ENCODE data around the gene ENOSF1. TPM values are rescaled to one million over a fixed set of nuclear protein-coding genes. Genes with fewer than 3 reads are reported as not detected.

ENOSF1 gene
- total and polyA plus RNA-seq, 2 of the 13 experiments (the other 11 are each of a cell fraction or from before 2014, with no cell fraction given), result 37.6 to 40.1 TPM

DNA sequence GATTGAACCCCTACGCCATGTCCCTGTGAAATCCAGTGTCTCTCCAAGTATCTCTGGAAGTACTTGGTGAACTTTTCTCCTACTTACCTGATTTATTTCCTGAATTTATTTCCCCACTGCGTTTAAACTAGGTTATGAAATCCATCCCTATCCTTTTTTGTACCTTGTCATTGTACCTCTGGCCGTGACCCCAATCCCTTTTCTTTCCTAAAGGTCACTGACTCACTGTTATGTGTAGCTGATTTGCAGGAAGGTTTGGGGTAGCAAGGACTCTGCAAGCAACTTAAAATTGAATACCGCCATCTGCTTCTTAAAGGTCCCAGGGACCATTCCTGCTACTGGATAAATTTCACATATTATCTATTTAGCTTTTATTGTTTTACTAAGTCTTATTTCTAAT, 4.6 kb upstream of the ENOSF1 start:
- Histone ChIP-seq H2AFZ (ENCODE audit: low read length) (no peak overlapping the region), H3K9me3 (ENCODE audit: low read length) (no peaks in the 10 kb centered on the region), H3K4me2 (ENCODE audit: low read depth, low read length) (no peak overlapping the region), H3K36me3 (replicated peaks in 1 of 2; ENCODE audit: control insufficient read depth in 1 of 2, insufficient read depth in 2 of 2, low read length in 2 of 2) (0 out of 5 replicates have a peak, but pooled peaks cover 0 to under 1% of the 10 kb centered on the region in 2 experiments), H3K79me2 (ENCODE audit: insufficient read depth, low read length) (no peaks in the 10 kb centered on the region), H3K4me1 (ENCODE audit: insufficient read depth, low read length) (peaks cover 13% of the 10 kb centered on the region), H4K20me1 (ENCODE audit: insufficient read depth, low read length) (no peaks in the 10 kb centered on the region), H3K27me3 (ENCODE audit: control insufficient read depth in 1 of 2, insufficient read depth in 2 of 2, low read length in 2 of 2) (no peaks in the 10 kb centered on the region), H3K4me3 (replicated peaks in 1 of 3; ENCODE audit: insufficient read depth in 1 of 3, low read depth in 2 of 3, low read length in 3 of 3) (no peak overlapping the region), H3K9ac (ENCODE audit: insufficient read depth, low read depth, low read length) (no peak overlapping the region), H3K27ac (ENCODE audit: extremely low read length, insufficient read depth, low read length) (no peak overlapping the region)
- ChIA-PET CTCF (ENCODE audit: low intra/inter-chr PET ratio, low total read pairs) (no interaction called here), POLR2A (no interaction called here)
- in situ Hi-C loops (cut with HindIII; ENCODE audit: extremely low pct_ligation_motif_present, low pct_unique_long_range_greater_than_20kb), result no loop called here
- intact Hi-C loops (cut with micrococcal nuclease; ENCODE audit: unreplicated experiment), result no loop called here
- no TSS peak for BruUV-seq (replicated peaks)
- DNase-seq (ENCODE audit: low spot score), result no peak
- ATAC-seq, result no peak
- 55% methylated on average over 4 of the region's 4 CpGs for WGBS (ENCODE audit: low lambda C conversion rate)
- FAIRE-seq, result no peak
- TF ChIP-seq FOSL2 (CRISPR knock-in tag; IDR thresholded peaks at IDR 0.05), result peak; percentile 57
- no peak for TF ChIP-seq PHF8 (CRISPR knock-in tag; IDR thresholded peaks at IDR 0.05)
- no peak for TF ChIP-seq MLLT10 (CRISPR knock-in tag; IDR thresholded peaks at IDR 0.05)
- TF ChIP-seq TMF1 (CRISPR knock-in tag; IDR thresholded peaks at IDR 0.05; ENCODE audit: low read depth), result no peak
- TF ChIP-seq, protein P1, sequence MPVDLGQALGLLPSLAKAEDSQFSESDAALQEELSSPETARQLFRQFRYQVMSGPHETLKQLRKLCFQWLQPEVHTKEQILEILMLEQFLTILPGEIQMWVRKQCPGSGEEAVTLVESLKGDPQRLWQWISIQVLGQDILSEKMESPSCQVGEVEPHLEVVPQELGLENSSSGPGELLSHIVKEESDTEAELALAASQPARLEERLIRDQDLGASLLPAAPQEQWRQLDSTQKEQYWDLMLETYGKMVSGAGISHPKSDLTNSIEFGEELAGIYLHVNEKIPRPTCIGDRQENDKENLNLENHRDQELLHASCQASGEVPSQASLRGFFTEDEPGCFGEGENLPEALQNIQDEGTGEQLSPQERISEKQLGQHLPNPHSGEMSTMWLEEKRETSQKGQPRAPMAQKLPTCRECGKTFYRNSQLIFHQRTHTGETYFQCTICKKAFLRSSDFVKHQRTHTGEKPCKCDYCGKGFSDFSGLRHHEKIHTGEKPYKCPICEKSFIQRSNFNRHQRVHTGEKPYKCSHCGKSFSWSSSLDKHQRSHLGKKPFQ (CRISPR knock-in tag; IDR thresholded peaks at IDR 0.05; ENCODE audit: insufficient replicate concordance), result no peak
- no peak for TF ChIP-seq ATAD3A (CRISPR knock-in tag; IDR thresholded peaks at IDR 0.05)
- TF ChIP-seq ZNF570 (CRISPR knock-in tag; IDR thresholded peaks at IDR 0.05; ENCODE audit: borderline replicate concordance), result no peak
- no peak for TF ChIP-seq HDAC2 (CRISPR knock-in tag; IDR thresholded peaks at IDR 0.05)
- TF ChIP-seq NR2F1 (CRISPR knock-in tag; IDR thresholded peaks at IDR 0.05), result peak in 1 of 2 experiments; percentile 52; a peak in 1 of 4 replicates
- TF ChIP-seq HCFC1 (IDR thresholded peaks at IDR 0.05; ENCODE audit: low read depth, low read length), result no peak
- no peak for TF ChIP-seq RAD21 (CRISPR knock-in tag; IDR thresholded peaks at IDR 0.05)
- TF ChIP-seq MTF1 (CRISPR knock-in tag; IDR thresholded peaks at IDR 0.05), result no peak
- TF ChIP-seq, protein P2, sequence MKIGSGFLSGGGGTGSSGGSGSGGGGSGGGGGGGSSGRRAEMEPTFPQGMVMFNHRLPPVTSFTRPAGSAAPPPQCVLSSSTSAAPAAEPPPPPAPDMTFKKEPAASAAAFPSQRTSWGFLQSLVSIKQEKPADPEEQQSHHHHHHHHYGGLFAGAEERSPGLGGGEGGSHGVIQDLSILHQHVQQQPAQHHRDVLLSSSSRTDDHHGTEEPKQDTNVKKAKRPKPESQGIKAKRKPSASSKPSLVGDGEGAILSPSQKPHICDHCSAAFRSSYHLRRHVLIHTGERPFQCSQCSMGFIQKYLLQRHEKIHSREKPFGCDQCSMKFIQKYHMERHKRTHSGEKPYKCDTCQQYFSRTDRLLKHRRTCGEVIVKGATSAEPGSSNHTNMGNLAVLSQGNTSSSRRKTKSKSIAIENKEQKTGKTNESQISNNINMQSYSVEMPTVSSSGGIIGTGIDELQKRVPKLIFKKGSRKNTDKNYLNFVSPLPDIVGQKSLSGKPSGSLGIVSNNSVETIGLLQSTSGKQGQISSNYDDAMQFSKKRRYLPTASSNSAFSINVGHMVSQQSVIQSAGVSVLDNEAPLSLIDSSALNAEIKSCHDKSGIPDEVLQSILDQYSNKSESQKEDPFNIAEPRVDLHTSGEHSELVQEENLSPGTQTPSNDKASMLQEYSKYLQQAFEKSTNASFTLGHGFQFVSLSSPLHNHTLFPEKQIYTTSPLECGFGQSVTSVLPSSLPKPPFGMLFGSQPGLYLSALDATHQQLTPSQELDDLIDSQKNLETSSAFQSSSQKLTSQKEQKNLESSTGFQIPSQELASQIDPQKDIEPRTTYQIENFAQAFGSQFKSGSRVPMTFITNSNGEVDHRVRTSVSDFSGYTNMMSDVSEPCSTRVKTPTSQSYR (CRISPR knock-in tag; IDR thresholded peaks at IDR 0.05; ENCODE audit: borderline replicate concordance), result no peak
- TF ChIP-seq, protein P3, sequence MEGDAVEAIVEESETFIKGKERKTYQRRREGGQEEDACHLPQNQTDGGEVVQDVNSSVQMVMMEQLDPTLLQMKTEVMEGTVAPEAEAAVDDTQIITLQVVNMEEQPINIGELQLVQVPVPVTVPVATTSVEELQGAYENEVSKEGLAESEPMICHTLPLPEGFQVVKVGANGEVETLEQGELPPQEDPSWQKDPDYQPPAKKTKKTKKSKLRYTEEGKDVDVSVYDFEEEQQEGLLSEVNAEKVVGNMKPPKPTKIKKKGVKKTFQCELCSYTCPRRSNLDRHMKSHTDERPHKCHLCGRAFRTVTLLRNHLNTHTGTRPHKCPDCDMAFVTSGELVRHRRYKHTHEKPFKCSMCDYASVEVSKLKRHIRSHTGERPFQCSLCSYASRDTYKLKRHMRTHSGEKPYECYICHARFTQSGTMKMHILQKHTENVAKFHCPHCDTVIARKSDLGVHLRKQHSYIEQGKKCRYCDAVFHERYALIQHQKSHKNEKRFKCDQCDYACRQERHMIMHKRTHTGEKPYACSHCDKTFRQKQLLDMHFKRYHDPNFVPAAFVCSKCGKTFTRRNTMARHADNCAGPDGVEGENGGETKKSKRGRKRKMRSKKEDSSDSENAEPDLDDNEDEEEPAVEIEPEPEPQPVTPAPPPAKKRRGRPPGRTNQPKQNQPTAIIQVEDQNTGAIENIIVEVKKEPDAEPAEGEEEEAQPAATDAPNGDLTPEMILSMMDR (CRISPR knock-in tag; IDR thresholded peaks at IDR 0.05), result no peak
- no peak for TF ChIP-seq ZNF792 (CRISPR knock-in tag; IDR thresholded peaks at IDR 0.05)
- no peak for TF ChIP-seq ZNF331 (CRISPR knock-in tag; IDR thresholded peaks at IDR 0.05)
- TF ChIP-seq ZNF567 (CRISPR knock-in tag; IDR thresholded peaks at IDR 0.05; ENCODE audit: borderline replicate concordance), result no peak
- TF ChIP-seq GPN1 (CRISPR knock-in tag; IDR thresholded peaks at IDR 0.05; ENCODE audit: borderline replicate concordance), result no peak
- no peak for TF ChIP-seq MXI1 (IDR thresholded peaks at IDR 0.05; ENCODE audit: borderline replicate concordance, low read depth, low read length)
- no peak for TF ChIP-seq ZNF326 (CRISPR knock-in tag; IDR thresholded peaks at IDR 0.05; ENCODE audit: borderline replicate concordance)
- no peak for TF ChIP-seq ZNF234 (CRISPR knock-in tag; conservative IDR thresholded peaks at IDR 0.05)
- no peak for TF ChIP-seq ZNF556 (CRISPR knock-in tag; IDR thresholded peaks at IDR 0.05; ENCODE audit: borderline replicate concordance)
- TF ChIP-seq WIZ (CRISPR knock-in tag; IDR thresholded peaks at IDR 0.05), result no peak

Measured in HepG2 (cell line).